Activated gamma-delta T cell treated with Interleukin-2 at 50 U/mL for 16 hours (primary cell): ENCODE data around the gene METTL16.
"Not testable (repeated sequence)": the region's sequence is repeated elsewhere in the genome, so short reads cannot be mapped to it uniquely, and the experiment has no call there.

ENCODE experiments used
- DNase-seq: peaks from one replicate; pipeline ENCODE4 v3.0.0-alpha.2; 2020

The METTL16 gene

GRCh38 chr17:2445638-2446037, 66.0 kb downstream of the METTL16 start:
- no peak for DNase-seq

GRCh38 chr17:2444382-2444781, 67.3 kb downstream of the METTL16 start:
- DNase-seq, result no peak

GRCh38 chr17:2442166-2442565, 69.5 kb downstream of the METTL16 start:
- no peak for DNase-seq

GRCh38 chr17:2440930-2441329, 70.8 kb downstream of the METTL16 start:
- no peak for DNase-seq

- not testable (repeated sequence) for DNase-seq
Observed at GRCh38 chr17:2439997-2440396, 71.7 kb downstream of the METTL16 start.

GRCh38 chr17:2438823-2439222, 72.9 kb downstream of the METTL16 start:
- no peak for DNase-seq

- DNase-seq, result no peak
Observed at GRCh38 chr17:2436316-2436905, 75.3 kb downstream of the METTL16 start.

- no peak for DNase-seq
Observed at GRCh38 chr17:2435862-2436261, 75.8 kb downstream of the METTL16 start.

- no peak for DNase-seq
Observed at GRCh38 chr17:2435181-2435741, 76.4 kb downstream of the METTL16 start.

- DNase-seq, result no peak
Observed at GRCh38 chr17:2433696-2434095, 78.0 kb downstream of the METTL16 start.

- no peak for DNase-seq
Observed at GRCh38 chr17:2427910-2428309, 83.8 kb downstream of the METTL16 start.

- DNase-seq, result no peak
Observed at GRCh38 chr17:2427215-2427614, 84.5 kb downstream of the METTL16 start.

- DNase-seq, result no peak
Observed at GRCh38 chr17:2423271-2423670, 88.4 kb downstream of the METTL16 start.

GRCh38 chr17:2421315-2422147, 90.2 kb downstream of the METTL16 start:
- DNase-seq, result no peak

- no peak for DNase-seq
Observed at GRCh38 chr17:2420176-2420575, 91.5 kb downstream of the METTL16 start.

- no peak for DNase-seq
Observed at GRCh38 chr17:2419486-2419885, 92.2 kb downstream of the METTL16 start.

- DNase-seq, result no peak
Observed at GRCh38 chr17:2418572-2418971, 93.1 kb downstream of the METTL16 start.

GRCh38 chr17:2416010-2416734, 95.5 kb downstream of the METTL16 start:
- DNase-seq, result peak; percentile 88

GRCh38 chr17:2415081-2415480, 96.6 kb downstream of the METTL16 start:
- no peak for DNase-seq

- no peak for DNase-seq
Observed at GRCh38 chr17:2414446-2415064, 97.1 kb downstream of the METTL16 start.

GRCh38 chr17:2412561-2413021, 99.1 kb downstream of the METTL16 start:
- no peak for DNase-seq

GRCh38 chr17:2410951-2411350, 100.7 kb downstream of the METTL16 start:
- no peak for DNase-seq
